Vagina (tissue), 2 donors: ENCODE data around the gene ABI1. TPM values are rescaled to one million over a fixed set of nuclear protein-coding genes. Genes with fewer than 3 reads are reported as not detected.

Experiments used
- DNase-seq, 2 donors: peaks; one replicate each; pipeline ENCODE4 v3.0.0-alpha.2; 2017; ENCODE audit errors: extremely low spot score in 2 of 2
- H3K27ac ChIP-seq: fragments of 200-600 bp; sonication (generic); one replicate; pipeline ENCODE4 v1.5.1; 2019
- H3K27me3 ChIP-seq: fragments of 200-600 bp; sonication (generic); one replicate; pipeline ENCODE4 v1.5.1; 2019
- H3K36me3 ChIP-seq, 2 donors: fragments of 200-600 bp; sonication (generic); one replicate each; pipeline ENCODE4 v1.5.1; 2017 to 2019
- H3K4me1 ChIP-seq: fragments of 200-600 bp; sonication (generic); one replicate; pipeline ENCODE4 v1.5.1; 2019
- H3K4me3 ChIP-seq, 2 donors: fragments of 200-600 bp; sonication (generic); 1 replicate in 1 of 2; 2 replicates in 1 of 2; pipeline ENCODE4 v1.5.1; 2016 to 2019
- H3K9me3 ChIP-seq: fragments of 200-600 bp; sonication (generic); one replicate; pipeline ENCODE4 v1.5.1; 2019
- CTCF ChIP-seq, 3 experiments: fragments of 450-650 bp in 2 of 3; fragments of 200-600 bp in 1 of 3; sonication (generic) in 1 of 3; IDR thresholded peaks; one replicate each; pipeline ENCODE4 v1.5.1; 2017 to 2019; ENCODE audit warnings: antibody characterized with exemption in 3 of 3, mild to moderate bottlenecking in 2 of 3, moderate library complexity in 2 of 3
- POLR2A ChIP-seq, 2 donors: fragments of 450-650 bp; IDR thresholded peaks; one replicate each; pipeline ENCODE4 v1.6.1; 2017; ENCODE audit warnings: antibody characterized with exemption in 2 of 2, mild to moderate bottlenecking in 2 of 2, moderate library complexity in 2 of 2
- POLR2AphosphoS5 ChIP-seq, 2 donors: sonication (generic); formaldehyde crosslinking; IDR thresholded peaks; one replicate each; pipeline ENCODE4 v1.9.0; 2017; ENCODE audit warnings: antibody characterized with exemption in 2 of 2, mild to moderate bottlenecking in 2 of 2, low read depth in 1 of 2; ENCODE audit not compliant: insufficient read depth in 1 of 2
- intact Hi-C: fragments of 100-400 bp; cut with DNase I; formaldehyde crosslinking; loops from one replicate; pipeline ENCODE4 v1.15.1; 2023
- total RNA-seq: library from RNA; depleted of rRNA; stranded (reverse); fragments of >200 nt; gene quantifications from one replicate; pipeline ENCODE4 v1.2.3, GENCODE V29; 2016

ABI1 gene
- total RNA-seq, 1 donor from 2014 or later = 26.0 TPM

GRCh38 chr10:26770069-26770468, 90.7 kb downstream of the ABI1 start:
- no peaks in the 10 kb centered on the region for H3K9me3 ChIP-seq
- no peak overlapping the region for H3K27ac ChIP-seq
- H3K27me3 ChIP-seq = no peaks in the 10 kb centered on the region
- peaks cover 0 to 22% of the 10 kb centered on the region in 2 donors for H3K36me3 ChIP-seq
- H3K4me1 ChIP-seq = no peaks in the 10 kb centered on the region
- no peak for TF ChIP-seq POLR2A (IDR thresholded peaks at IDR 0.05)
- TF ChIP-seq POLR2AphosphoS5 (IDR thresholded peaks at IDR 0.05; ENCODE audit: insufficient read depth in 1 of 2, low read depth in 1 of 2) = no peak
- DNase-seq = no peak
- no peak overlapping the region for H3K4me3 ChIP-seq
- intact Hi-C loops = no loop called here

- Histone ChIP-seq H3K36me3 (peaks cover 0 to 32% of the 10 kb centered on the region in 2 donors), H3K4me1 (no peaks in the 10 kb centered on the region), H3K4me3 (no peak overlapping the region), H3K27ac (no peak overlapping the region), H3K27me3 (no peaks in the 10 kb centered on the region), H3K9me3 (no peaks in the 10 kb centered on the region)
- no peak for DNase-seq
- intact Hi-C loops = no loop called here
- TF ChIP-seq CTCF (IDR thresholded peaks at IDR 0.05) (no peak), POLR2A (IDR thresholded peaks at IDR 0.05) (no peak), POLR2AphosphoS5 (IDR thresholded peaks at IDR 0.05; ENCODE audit: insufficient read depth in 1 of 2, low read depth in 1 of 2) (no peak)
Observed at GRCh38 chr10:26765549-26765948, 95.2 kb downstream of the ABI1 start.

- Histone ChIP-seq H3K4me3 (no peak overlapping the region), H3K27ac (no peak overlapping the region), H3K9me3 (no peaks in the 10 kb centered on the region), H3K4me1 (no peaks in the 10 kb centered on the region), H3K36me3 (peaks cover 0 to 14% of the 10 kb centered on the region in 2 donors), H3K27me3 (no peaks in the 10 kb centered on the region)
- intact Hi-C loops = no loop called here
- TF ChIP-seq POLR2AphosphoS5 (IDR thresholded peaks at IDR 0.05; ENCODE audit: insufficient read depth in 1 of 2, low read depth in 1 of 2) = no peak
- TF ChIP-seq POLR2A (IDR thresholded peaks at IDR 0.05) = no peak
- no peak for TF ChIP-seq CTCF (IDR thresholded peaks at IDR 0.05)
- DNase-seq = no peak
Observed at GRCh38 chr10:26759008-26759407, 101.8 kb downstream of the ABI1 start.

- Histone ChIP-seq H3K4me3 (no peak overlapping the region), H3K27me3 (no peaks in the 10 kb centered on the region), H3K36me3 (peaks cover 0 to 7% of the 10 kb centered on the region in 2 donors), H3K4me1 (no peaks in the 10 kb centered on the region), H3K27ac (no peak overlapping the region), H3K9me3 (no peaks in the 10 kb centered on the region)
- intact Hi-C loops = no loop called here
- DNase-seq = no peak
- TF ChIP-seq POLR2A (IDR thresholded peaks at IDR 0.05) (no peak), POLR2AphosphoS5 (IDR thresholded peaks at IDR 0.05; ENCODE audit: insufficient read depth in 1 of 2, low read depth in 1 of 2) (no peak), CTCF (IDR thresholded peaks at IDR 0.05) (no peak)
Observed at GRCh38 chr10:26755443-26755903, 105.3 kb downstream of the ABI1 start.

GRCh38 chr10:26746061-26746460, 114.7 kb downstream of the ABI1 start:
- intact Hi-C loops = no loop called here
- no peak overlapping the region for H3K4me3 ChIP-seq
- peaks cover 0 to 23% of the 10 kb centered on the region in 2 donors for H3K36me3 ChIP-seq

More at GRCh38 chr10:26746061-26746460, 114.7 kb downstream of the ABI1 start:
- Histone ChIP-seq H3K27ac (no peak overlapping the region), H3K27me3 (no peaks in the 10 kb centered on the region), H3K4me1 (no peaks in the 10 kb centered on the region), H3K9me3 (no peaks in the 10 kb centered on the region)
- no peak for DNase-seq
- no peak for TF ChIP-seq POLR2A (IDR thresholded peaks at IDR 0.05)
- TF ChIP-seq CTCF (IDR thresholded peaks at IDR 0.05) = no peak
- TF ChIP-seq POLR2AphosphoS5 (IDR thresholded peaks at IDR 0.05; ENCODE audit: insufficient read depth in 1 of 2, low read depth in 1 of 2) = no peak
